Measurements from ENCODE around the gene RAP1GAP.
A peak's percentile ranks its signal among the peaks of the same experiment; 100 is the strongest.

Gene RAP1GAP

DNA sequence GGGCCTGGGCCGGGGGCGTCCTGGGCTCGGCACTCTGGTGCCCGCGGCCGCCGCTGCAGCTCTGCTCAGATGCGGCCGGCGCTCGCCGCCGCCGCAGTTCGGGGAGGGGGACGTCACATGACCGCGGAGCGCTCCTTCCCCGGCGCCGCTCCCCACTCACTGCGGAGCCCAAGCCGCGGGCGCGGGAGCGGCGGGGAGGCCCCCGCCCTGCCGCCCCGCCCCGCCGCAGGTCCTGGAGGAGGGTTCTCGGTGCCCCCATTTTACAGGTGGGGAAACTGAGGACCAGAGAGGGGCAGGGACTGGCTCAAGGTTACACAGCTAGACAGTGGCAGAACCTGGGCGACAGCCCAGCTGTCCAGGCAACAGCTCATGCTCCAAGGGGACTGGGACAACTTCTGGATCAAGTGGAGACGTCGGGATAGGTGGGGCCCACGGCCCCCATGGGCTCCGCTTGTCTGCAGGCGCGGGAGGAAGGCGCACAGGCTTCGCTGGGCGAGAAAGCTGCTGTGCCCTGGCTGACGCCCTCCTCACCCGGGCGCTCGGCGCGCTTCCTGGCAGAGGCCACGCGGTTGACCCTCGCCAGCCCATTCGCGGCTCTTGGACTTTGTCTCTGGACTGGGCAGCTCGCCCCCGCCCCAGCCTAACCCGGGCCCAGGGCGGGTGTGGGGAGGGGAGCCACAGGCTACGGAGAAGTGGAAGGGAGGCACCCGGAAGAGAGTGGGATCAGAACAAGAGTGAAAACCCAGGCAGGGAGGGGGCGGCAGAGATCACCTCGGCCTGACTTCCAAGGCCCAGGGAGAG, at the start of gene RAP1GAP:
RAP1GAP (minus strand) TSS at position 100 of the 801 bp plus-strand sequence. CDS start 49,325 bp downstream, outside the sequence.
- peak; percentile 38 for DNase-seq

- DNase-seq, result no peak
These were observed 47.0 kb upstream of the RAP1GAP start for GRCh38 chr1:21716169-21716568.

GRCh38 chr1:21707891-21708290, 38.7 kb upstream of the RAP1GAP start:
- DNase-seq, result no peak

DNA sequence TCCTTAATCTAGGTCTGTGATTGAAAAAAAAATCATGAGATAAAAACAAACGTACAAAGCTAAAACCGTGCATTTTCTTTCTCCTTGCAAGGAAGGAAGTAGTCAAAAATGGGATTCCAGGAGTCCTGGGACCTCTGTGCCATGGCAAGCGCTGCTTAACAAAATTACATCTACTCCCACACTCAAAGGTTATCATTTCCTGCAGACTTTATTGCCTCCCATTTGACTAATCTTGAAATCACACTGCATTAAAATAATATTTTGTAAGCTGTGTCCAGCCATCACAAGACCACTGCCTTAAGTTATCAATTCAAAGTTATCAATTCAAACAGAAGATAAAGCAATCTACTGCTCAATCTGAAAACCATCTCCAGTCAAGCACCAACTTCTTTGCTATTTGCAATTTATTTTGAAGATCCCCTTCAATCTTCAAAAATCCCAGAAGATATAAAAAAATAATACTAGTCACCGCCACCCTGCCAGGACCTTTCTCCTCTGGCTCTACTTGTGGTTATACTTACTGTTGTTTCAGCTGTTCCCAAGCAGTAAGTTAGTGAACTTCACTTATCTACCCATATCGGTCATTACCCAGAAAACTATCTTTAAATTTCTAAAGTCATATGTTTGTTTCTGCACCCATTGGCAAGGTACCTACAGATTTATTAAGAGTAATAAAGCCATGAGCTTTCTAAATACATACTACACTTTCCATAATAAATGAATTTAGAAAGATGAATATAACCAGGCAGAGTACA, 38.1 kb upstream of the RAP1GAP start:
- DNase-seq, result no peak

GRCh38 chr1:21706151-21706835, 37.1 kb upstream of the RAP1GAP start:
- no peak for DNase-seq

DNA sequence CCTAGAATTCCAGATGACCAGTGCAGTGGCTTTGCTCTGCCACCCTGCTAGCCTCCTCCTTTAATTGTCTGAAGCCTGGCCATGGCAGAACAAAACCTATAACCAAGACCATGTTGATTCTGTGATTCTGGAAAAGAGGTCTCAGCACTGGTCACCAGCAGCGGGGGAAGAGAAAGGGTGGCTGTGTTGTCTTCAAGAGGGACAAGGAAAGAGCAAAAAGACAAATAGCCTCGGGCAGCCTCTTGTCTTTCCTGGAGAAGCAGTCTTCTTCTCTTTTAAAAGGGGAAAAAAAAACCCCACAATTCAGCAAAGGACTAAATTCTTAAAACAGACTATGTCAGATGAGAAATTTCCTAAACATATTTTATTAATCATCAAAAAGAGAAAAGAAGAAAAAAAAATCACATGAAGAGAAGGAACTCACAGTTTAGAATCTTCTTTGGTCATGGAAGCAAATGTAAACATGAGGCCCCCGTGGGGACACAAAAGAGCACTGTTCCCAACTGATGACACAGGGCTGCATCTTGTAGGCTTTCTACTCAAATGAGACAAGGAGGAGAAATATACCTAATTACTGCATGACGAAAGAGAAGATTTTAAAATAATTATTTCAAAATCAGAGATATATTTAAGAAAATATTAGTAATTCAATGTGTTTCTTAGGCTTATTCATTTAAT, 36.3 kb upstream of the RAP1GAP start:
- no peak for DNase-seq

- DNase-seq, result no peak
These were observed 35.0 kb upstream of the RAP1GAP start for GRCh38 chr1:21704145-21704544.

GRCh38 chr1:21703318-21703963, 34.3 kb upstream of the RAP1GAP start:
- DNase-seq, result no peak

DNA sequence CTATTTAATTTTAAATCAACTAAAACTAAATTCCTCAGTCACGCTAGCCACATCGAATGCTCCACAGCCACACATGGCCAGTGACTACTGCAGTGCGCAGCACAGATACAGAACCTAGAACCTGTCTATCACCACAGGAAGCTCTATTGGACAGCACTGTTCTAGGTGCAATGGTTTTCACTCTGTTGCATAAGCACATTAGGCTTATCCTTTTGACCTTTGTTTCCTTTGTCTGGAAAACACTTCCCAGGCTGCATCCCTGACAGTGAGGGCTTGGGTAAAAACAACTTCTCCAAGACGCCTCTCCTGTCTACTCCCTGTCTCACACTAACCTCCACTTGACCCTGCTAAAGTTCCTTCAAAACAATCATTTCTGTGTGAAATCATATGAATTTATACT, 33.6 kb upstream of the RAP1GAP start:
- no peak for DNase-seq

GRCh38 chr1:21701401-21701800, 32.2 kb upstream of the RAP1GAP start:
- DNase-seq, result no peak

DNA sequence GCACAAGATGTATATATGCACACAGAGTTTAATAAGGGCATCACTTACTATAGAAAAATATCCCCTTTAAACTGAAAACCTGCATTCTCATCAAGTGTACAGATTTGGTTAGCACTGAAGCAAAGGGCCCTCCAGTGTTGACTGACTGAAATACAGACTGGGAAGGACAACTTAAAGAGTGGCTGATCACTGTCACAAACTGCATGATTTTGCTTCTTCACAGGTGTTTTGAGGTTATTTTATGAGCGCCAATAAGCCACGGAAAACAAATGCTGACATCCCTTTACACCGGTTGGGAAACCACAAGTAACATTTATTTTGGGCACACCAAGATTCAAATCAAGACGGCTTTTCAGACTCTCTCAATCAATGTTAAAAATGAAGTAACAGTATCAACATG, 30.9 kb upstream of the RAP1GAP start:
- no peak for DNase-seq

DNA sequence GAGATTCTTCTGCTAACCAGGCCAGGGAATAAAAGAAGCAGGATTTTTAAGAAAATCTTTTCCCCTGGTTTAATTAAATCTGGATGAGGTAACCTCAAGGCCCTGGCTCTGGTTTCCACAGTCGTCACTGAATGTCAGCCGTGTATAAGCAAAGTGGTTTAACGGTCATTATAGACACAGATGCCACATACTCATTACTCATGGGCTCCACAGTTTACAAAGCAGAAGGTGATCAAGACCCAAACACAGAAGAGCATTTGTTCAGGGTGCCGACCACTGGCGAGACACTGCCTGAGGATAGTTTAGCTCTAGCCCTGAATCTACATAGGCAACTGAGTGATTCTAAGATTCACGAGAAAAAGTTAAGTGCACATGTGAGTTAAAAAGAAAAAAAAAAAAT, 27.8 kb upstream of the RAP1GAP start:
- DNase-seq, result no peak

- DNase-seq, result no peak
These were observed 24.6 kb upstream of the RAP1GAP start for GRCh38 chr1:21693732-21694131.

DNA sequence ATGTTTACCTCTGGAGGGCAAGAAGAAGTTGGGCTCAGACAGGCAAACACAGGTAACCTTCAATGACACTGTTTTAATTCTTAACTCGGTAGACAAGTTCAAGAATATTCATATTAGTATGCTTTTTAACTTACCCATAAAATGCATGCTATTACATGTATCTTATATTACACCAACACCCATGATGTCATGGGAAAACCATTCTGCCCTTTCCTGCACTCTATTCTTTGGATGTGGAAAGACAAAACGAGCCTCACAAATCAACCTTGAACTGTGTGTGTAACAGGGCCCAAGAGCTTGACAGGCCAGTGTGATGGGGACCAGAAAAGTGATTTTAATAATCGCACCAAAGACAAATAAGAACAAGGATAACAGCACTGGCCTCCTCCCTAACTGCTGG, 22.6 kb upstream of the RAP1GAP start:
- no peak for DNase-seq

DNA sequence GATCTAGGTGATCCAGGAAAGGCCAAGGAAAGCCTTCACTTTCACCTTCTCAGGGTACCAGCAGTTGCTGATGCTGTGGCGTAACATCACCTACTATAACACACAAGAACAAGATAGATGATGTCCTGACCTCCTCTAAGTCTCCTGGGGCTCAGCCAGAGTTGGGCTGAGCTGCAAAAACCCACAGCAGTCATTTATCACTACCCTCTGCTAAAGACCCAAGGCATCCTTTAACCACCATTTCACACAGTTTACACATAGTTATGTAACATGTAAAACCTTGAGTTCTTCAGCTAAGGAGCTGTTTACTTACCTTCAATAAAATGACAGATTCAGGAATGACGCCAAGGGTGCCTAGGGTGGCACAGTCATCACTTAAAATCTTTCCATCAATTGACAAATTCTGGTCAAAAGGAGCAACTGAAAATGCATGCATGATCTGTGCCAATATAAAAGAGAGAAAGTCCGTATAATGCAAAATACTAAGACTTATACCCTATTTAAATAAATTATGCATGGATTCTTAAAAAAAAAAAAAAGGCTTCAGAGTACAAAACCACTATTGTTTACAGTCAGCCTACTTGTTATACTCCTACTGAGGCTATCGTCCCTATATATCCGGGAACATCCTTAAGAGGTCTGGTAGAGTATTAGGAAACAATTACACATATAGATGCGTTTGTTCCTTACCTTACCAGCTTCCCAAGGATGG, 20.7 kb upstream of the RAP1GAP start:
- DNase-seq, result no peak

DNA sequence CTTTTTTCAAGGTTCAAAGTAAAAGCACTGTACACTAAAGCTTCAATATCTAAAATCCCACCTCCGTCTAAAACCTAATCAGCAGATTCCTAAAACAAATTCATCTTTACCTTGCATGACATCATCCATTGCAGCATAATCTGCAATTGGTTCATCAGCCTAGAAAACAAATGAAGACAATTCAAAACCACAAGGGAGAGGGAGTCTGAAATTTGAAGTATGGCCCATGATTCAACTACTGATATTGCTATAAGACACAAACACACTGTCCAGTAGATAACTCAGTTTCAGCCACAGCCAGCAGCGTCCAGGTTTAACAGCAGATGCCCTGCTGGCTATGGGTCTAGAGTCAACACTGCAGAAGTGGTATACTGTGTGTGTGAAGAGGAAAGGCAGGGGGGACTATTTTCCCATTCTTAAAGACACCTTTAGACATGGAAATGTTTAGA, 17.9 kb upstream of the RAP1GAP start:
- no peak for DNase-seq

DNA sequence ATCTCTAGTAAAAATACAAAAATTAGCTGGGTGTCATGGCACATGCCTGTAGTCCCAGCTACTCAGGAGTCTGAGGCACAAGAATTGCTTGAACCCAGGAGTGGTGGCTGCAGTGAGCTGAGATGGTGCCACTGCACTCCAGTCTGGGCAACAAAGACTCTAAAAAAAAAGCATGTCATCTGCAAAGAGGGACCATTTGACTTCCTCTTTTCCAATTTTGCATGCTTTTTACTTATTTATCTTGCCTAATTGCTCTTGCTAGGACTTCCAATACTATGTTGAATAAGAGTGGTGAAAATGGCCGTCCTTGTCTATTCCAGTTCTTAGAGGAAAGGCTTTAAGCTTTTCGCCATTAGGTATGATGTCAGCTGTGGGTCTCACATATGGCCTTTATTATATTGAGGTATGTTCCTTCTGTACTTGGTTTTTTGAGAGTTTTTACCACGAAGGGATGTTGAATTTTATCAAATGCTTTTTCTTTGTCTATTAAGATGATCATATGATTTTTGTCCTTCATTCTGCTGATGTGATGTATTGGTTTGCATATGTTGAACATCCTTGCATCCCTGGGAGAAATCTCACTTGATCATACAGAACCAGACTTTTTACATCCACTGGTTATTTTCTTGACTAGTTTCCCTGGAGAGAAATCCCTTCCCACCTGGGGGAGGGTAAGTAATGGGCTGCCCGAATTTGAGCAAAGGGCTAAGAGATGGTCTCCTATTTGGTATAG, 17.0 kb upstream of the RAP1GAP start:
- DNase-seq, result no peak

GRCh38 chr1:21681426-21681825, 12.3 kb upstream of the RAP1GAP start:
- no peak for DNase-seq

- no peak for DNase-seq
These were observed 11.8 kb upstream of the RAP1GAP start for GRCh38 chr1:21680918-21681317.

DNA sequence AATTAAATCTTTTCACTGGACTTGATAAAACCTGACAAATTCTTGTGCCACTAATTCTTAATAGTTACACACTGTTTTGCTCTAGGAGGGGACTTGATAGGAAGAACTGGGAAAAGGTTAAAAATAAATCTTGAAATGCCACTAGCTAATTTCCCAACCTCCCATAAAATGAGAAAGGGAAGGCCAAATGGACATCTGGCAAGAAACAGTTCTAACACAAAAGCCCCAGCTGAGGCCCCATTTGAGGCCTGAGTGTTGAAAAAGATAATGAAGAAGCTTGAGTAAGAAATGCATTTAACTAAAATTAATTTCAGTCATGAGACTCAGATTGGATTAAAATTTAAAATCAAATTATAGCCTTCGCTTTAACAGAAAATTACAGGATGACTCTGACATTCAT, 11.2 kb upstream of the RAP1GAP start:
- DNase-seq, result no peak

DNA sequence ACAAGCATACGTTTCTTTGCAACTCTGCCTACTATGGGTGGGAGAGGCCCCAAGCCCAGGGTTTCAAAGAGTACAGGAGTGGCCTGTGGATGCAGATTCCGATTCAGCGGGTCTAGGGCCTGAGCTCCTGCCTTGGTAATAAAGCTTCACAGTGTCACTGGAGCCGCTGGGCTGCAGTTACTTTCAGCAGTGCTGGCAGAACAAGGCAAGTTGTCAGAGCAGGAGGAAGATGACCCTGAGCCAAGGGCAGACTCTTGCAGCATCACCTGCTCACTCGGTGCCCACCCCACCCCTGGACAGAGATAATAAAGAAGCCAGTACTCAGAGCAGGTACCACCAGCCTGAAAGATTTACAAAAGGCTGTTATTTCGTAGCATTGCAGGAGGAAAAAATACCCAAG, 8.0 kb upstream of the RAP1GAP start:
- no peak for DNase-seq
